HG02973 (cell line): ENCODE data around the gene LAMC1.
"Not testable (repeated sequence)": the region's sequence is repeated elsewhere in the genome, so short reads cannot be mapped to it uniquely, and the experiment has no call there.

Experiments
- ATAC-seq: cut with Tn5 transposase; IDR thresholded peaks from one replicate; pipeline ENCODE4 v1.9.1; 2021; ENCODE audit warnings: moderate library complexity; ENCODE audit not compliant: unreplicated experiment

Gene LAMC1

DNA sequence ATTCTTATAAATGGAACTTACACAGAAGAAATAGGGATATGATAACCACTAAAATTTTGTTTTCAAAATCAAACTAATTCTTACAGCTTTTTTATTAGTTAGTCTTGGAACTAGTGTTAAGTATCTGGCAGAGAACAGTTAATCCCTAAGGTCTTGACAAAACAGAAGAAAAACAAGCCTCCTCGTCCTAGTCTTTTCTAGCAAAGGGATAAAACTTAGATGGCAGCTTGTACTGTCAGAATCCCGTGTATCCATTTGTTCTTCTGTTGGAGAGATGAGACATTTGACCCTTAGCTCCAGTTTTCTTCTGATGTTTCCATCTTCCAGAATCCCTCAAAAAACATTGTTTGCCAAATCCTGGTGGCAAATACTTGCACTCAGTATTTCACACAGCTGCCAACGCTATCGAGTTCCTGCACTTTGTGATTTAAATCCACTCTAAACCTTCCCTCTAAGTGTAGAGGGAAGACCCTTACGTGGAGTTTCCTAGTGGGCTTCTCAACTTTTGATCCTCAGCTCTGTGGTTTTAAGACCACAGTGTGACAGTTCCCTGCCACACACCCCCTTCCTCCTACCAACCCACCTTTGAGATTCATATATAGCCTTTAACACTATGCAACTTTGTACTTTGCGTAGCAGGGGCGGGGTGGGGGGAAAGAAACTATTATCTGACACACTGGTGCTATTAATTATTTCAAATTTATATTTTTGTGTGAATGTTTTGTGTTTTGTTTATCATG, 120.5 kb downstream of the LAMC1 start:
- no peak for ATAC-seq

DNA sequence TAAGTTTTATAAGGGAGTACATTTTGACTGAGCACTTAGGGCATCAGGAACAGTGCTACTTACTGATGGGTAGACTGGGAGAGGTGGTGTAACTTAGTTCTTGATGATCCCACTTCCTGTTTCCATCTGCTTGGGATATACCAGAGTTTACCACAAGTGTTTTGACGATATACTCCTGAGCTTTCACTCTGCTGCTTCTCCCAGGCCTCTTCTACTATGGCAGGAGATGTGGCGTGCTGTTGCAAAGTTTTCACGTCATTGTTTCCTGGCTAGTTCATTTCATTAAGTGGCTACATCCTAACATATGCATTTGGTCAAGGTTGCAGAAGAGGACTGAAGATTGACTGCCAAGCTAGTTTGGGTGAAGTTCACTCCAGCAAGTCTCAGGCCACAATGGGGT, 121.5 kb downstream of the LAMC1 start:
- ATAC-seq = no peak

DNA sequence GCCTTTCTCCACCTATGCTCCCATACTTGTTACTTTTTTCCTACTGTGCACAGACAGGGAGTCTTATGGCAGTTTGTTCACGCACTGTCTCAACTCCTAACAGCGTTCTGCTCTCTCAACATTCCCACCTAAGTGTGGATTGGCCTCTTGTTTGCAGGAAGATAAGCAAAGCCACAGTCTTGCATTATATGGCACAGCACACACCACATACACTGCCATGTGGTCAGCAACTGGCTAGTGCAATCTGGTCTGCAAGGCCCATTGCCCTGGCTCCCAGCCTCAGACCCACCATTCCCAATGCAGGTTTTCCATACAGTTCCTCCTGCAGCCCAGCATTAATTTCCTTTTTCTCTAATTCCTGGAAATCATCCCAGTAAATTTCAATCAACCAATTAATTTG, 124.5 kb downstream of the LAMC1 start:
- ATAC-seq = no peak

DNA sequence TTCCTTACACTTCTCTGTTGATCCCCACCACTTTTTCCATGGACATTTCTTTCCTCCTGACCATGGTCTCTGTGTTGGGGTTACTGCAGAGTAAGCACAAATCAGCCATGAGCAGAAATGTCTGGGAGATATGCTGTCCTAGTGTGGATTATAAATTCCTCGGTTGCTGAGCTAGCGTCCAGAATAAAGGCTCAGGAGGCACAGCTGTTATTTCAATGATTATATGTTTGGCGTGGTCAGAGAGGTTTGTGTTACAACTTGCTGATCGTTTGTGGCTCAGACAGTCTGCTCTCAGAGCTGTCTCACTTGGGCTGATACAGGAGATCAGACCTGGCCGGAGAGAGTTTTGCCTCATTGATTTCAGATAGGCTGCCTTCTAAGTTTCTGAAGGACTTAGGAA, 125.4 kb downstream of the LAMC1 start:
- ATAC-seq = no peak

DNA sequence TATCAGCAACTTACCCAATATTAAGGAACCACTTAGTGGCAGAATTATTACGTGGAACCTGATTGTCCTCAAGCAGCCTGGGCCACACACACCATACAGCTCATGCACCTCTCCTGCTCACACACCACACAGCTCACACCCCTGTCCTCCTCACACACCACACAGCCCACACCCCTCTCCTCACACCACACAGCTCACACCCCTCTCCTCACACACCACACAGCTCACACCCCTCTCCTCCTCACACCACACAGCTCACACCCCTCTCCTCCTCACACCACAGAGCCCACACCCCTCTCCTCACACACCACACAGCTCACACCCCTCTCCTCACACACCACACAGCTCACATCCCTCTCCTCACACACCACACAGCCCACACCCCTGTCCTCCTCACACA, 126.1 kb downstream of the LAMC1 start:
- ATAC-seq = no peak

DNA sequence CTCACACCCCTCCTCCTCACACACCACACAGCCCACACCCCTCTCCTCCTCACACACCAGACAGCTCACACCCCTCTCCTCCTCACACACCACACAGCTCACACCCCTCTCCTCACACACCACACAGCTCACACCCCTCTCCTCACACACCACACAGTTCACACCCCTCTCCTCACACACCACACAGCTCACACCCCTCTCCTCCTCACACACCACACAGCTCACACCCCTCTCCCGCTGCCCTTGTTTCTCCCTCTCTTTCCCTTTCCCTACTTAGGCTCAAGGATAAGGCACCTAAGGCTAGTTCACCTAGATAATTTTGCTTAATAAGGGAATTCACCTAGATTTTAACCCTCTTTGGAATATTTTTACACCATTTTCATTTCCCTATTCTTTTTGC, 126.8 kb downstream of the LAMC1 start:
- ATAC-seq = not testable (repeated sequence)

DNA sequence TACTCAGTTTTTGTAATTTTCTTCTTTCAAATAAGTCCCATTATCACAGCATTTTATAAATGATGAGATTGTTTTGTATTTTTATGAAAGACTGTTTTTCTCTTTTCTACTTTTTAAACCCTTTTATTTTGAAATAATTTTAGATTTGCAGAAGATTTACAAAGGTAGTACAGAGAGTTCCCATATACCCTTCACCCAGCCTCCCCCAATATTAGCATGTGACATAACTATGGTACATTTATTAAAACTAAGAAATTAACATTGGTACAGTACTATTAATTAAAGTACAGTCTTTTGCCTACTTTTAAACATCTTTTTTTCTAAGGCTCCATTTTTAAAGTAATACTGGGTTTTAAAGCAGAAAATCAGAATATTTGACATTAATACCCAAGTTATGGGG, 127.2 kb downstream of the LAMC1 start:
- no peak for ATAC-seq

DNA sequence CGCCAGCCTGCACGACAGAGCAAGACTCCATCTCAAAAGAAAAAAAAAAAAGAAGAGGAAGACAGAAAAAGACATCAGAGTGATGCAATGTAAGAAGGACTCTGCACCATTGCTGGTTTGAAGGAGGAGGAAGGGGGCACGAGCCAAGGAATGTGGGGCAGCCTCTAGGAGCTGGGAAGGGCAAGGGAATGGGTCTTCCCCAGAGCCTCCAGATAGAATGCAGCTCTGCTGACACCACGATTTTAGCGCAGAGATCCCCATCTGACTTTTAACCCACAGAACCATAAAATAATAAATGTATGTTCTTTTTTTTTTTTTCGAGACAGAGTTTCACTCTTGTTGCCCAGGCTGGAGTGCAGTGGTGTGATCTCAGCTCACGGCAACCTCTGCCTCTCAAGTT, 129.0 kb downstream of the LAMC1 start:
- no peak for ATAC-seq

DNA sequence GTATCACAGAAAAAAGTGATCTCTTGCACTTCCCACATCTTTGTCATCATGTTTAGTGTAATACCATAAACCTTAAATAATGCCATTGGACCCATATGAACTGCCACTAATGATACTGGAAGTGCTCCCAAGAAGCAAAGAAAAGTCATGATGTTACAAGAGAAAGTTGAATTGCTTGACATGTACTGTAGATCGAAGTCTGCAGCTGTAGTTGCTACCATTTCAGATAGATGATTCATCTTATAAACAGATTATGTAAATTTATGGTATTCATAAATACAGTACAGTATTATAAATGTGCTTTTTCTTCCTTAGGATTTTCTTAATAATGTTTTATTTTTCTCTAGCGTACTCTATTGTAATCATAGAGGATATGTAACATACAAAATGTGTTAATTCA, 132.7 kb downstream of the LAMC1 start:
- ATAC-seq = no peak

DNA sequence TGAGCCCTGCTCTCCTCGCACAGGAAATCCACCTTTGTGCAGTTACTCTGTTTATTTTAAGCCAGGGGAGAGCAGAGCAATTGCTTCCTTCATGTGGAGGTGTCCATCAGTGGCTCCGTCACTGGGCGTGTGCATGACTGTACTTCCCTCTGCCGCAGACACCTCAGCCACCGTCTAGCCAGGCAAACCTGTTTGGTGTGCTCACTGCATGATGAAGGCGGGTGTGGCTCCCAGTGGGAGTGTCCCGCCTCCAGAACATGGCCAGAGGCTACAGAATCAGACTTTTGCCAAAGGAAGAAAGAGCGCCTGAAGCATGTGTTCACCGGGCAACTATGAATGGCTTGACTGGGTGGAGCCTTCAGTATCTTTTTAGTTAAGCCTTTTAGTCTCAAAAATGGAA, 136.7 kb downstream of the LAMC1 start:
- no peak for ATAC-seq

DNA sequence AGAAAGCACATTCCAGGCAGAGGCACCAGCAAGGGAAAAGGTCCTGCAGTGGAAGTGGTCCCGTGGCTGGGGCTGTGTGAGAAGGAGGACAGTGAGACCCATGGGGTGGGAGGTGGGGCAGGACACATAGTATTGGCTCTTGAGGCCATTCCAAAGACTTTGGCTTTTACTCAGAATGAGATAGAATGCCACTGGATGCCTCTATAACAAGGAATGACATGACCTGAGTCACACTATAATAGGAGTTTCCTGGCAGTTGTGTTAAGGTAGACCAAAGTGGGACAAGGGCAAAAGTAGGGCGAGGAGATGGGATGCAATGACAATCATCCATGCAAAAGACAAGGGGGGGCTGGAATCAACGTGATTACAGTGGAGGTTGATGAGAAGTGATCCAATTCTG, 138.2 kb downstream of the LAMC1 start:
- ATAC-seq = no peak

DNA sequence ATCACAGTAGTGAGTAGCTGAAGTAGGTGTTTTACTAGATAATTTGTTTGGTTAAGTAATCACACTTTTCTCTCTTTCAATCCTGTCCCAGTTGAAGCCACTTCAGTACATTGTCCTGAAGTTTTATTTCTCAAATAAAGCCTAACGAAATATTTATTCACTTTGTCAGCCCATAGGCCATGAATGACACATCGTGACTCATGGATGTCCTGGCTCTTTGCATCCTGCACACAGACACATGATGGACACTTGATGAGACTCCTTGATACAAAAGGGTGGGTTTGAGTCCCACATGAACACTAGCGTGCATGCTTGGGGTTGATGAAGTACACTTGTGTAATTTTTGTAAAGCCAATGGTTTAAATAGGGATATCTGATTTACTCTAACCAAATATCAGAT, 140.1 kb downstream of the LAMC1 start:
- ATAC-seq = no peak

DNA sequence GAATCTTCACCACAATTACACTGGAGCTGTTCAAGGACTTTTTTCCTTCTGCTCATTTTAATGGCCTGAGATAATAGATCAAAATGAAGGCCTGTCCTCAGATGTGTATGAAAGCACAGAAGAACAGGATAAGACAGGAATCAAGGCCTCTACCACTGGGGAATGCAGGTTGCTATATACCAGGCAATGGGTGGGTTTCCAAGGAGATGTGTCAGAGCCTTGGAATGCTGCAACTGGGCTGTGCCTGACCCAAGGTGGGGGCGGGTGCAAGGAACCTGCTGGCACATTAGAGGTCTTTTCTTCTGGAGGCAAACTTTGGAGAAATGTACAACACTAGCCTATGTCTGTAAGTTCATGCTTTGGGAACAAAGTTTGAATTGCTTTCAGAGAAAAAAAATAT, 141.1 kb downstream of the LAMC1 start:
- ATAC-seq = no peak

DNA sequence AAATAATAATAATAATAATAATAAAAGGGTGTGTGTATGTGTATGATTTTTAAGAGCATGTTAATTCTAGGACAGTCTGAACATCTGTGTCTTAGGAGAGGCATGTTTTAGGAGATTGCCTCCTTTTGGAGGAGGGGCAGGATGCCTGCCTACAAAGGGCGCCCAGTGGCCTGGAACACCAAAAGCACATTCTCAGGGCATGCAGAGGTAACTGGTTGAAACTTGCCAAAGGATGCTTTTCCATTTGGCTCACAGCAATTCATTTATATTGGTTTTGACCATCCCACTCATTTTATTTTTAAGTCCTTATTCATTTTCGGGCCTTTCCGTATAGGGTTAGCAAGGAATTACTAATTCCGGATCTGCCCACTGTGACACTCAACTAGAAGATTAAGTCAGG, 141.7 kb downstream of the LAMC1 start:
- no peak for ATAC-seq

DNA sequence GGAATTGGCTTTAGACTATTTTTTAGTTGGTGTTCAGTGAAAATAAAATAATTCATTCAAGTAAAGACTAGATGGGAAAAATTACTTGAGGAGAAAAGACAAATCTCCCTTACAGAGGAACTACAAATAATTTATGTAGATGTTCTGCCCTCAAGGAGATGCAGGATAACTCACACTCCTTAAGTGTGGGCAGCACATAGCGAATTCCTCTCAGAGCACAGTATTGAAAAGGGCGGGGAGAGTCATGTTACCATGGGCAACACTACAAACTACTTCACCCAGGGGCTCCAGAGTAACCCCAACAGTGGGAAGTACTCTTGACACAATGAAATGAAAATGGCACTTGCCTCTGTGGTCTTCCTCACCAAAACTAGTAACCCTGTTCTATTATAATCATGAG, 142.2 kb downstream of the LAMC1 start:
- no peak for ATAC-seq

DNA sequence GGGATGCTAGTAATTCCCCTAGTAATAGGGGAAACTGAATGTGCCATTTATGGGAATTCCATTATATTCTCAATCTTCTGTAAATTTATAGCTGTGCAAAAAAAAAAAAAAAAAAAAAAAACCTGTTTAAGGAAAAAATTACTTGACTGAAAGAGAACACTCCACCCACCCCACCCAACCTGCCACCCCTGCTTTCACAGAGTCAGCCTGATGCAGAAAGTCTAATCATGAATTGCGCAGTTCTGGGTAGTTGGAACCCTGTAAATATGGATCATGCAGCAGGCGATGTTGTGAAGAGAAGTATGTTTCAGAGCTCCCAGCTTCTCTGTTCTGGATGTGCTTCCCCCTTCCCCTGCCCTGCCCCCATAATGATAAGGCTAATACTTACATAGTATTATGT, 143.2 kb downstream of the LAMC1 start:
- no peak for ATAC-seq

DNA sequence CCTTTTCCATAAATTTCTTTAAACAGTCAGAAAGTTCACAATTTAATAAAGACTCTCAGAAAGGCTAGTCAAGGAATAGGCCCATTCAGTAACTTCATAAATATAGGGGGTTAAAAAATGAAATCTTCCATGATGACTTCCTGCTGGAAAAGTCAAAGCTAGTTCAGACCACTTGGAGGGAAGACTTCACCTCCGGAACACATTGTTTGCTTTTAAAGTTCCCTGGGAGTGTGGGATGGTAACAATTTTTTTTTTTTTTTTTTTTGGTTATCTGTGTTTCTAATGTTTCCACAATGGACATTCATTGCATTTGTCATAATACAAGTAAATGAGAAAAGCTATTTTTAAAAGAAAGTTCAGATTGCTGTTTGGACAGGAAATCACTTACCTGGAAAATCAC, 144.5 kb downstream of the LAMC1 start:
- ATAC-seq = no peak

DNA sequence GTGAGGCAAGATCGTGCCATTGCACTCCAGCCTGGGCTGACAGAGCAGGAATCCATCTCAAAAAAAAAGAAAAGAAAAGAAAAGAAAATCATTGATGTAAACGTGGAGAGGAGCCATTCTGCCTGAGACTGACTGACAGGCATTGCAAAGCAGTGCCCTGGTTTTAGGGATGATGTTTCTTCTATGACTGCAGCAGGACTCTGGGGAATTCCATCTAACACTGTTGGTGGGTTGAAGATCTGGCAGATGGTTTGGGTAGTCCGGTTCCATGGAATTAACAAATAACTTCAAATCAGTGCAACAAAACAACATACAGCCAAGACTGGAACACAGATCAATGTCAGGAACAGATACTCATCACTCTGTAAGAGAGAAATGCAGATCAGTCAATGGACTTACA, 145.1 kb downstream of the LAMC1 start:
- no peak for ATAC-seq

DNA sequence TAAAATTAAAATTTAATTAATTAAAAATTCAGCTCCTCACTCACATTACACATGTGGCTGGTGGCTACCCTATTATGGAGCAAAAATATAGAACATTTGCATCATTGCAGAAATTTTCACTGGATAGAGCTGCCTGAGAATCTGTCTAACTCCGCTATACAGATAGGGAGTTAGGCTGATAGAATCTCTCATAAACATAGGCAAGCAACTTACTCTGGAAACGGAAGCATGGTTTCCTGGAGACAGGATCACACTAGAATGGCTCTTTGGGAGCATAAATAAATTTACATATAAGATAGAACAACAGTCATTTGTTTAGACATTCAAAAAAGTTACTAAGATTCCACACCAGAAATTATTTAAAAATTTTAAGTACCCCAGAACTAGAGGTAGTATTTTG, 150.6 kb downstream of the LAMC1 start:
- ATAC-seq = no peak

DNA sequence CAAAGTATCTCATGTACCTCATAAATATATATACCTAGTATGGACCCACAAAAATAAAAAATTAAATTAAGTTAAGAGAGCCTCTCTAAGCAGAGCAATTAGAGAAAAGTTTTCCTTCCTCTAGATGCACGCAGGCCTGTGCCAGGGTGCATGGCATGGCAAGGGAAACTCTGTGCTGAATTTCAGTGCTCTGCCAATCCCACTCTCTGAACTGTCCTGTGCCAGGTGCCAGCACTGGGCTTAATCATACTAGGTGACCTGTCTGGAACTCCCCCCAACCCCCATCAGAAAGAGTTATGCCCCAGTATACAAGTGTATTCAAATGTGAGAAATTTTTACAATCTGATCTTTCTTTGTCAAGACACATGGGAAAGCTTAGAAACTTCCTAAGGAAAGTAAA, 152.4 kb downstream of the LAMC1 start:
- ATAC-seq = no peak

DNA sequence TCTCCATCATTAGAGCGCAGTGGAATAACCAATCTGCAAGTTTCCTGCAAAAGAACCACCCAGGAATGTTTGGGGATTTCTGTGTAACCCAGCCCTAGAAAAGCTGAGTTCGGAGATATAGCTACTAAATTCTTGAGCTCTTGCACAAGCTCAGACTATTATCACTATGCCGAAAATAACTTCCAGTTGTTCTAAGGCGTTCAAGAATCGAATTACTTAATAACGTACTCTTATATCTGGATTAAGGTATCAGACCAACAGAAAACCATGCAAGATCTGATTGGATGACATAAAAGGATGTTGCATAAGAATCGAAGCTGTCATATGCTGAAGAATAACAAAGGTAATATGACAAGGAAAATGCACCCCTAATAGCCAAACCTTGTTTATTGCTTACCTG, 155.3 kb downstream of the LAMC1 start:
- no peak for ATAC-seq

DNA sequence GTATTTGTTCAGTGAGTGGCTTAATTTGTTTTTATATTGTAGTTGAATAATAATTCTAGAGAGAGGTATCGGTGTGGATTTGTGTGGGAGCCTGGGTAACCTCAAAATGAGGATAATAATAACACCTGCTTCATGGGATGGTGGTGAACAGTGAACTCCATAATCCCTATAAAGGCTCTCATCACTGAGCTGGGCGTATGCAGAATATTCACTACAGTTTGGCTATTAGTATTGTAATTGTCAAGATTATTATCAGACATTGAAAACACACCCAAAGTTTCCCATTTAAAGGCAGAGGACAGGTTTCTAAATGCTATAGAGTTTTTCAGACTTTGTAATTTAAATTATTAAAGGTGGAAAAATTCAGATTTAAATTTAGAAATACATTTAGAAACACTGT, 155.8 kb downstream of the LAMC1 start:
- no peak for ATAC-seq

DNA sequence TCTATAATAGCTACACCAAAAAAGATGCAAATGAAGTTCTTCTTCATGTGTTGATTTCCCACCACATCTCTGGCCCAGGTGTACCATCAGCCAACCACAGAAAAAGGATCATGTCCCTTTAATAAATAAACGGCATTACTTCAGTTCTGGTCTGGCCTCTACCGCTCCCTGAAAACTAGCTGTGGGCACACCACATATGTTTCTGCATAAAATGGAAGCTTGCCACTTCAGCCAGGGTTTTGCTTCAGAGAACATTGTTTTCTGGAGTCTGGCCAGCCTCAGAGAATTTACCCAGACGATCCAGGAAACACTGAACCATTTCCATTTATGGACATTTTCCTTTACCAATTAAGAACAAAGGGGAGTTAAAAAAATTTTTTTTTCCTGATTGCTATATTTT, 157.0 kb downstream of the LAMC1 start:
- no peak for ATAC-seq
